Neuron (in vitro differentiated cells): ENCODE results near the gene HSPA5.
"Not testable (repeated sequence)": the region's sequence is repeated elsewhere in the genome, so short reads cannot be mapped to it uniquely, and the experiment has no call there.

Experiments
- H2AFZ ChIP-seq: one replicate; pipeline ENCODE4 v1.6.1; 2013; ENCODE audit warnings: low read depth, mild to moderate bottlenecking, inconsistent platforms, low read length, moderate library complexity
- H3K27me3 ChIP-seq: one replicate; pipeline ENCODE4 v1.6.1; 2013; ENCODE audit warnings: low read length; ENCODE audit not compliant: insufficient read depth
- H3K36me3 ChIP-seq: one replicate; pipeline ENCODE4 v1.6.1; 2013; ENCODE audit warnings: low read length; ENCODE audit not compliant: insufficient read depth
- H3K4me1 ChIP-seq: one replicate; pipeline ENCODE4 v1.6.1; 2013; ENCODE audit warnings: low read length; ENCODE audit not compliant: insufficient read depth
- H3K4me3 ChIP-seq: 2 replicates; pipeline ENCODE4 v1.5.1; 2013; ENCODE audit warnings: mild to moderate bottlenecking, low read length, moderate library complexity
- H3K9me3 ChIP-seq: one replicate; pipeline ENCODE4 v1.6.1; 2013; ENCODE audit warnings: low read length

The HSPA5 gene

GRCh38 chr9:125241000-125241862, at the start of gene HSPA5:
HSPA5 (minus strand) TSS chr9:125241343; CDS start chr9:125241126, 217 bp downstream.
- peak within 1 kb of the TSS; percentile 40 for H2AFZ ChIP-seq
- peaks cover 40% of the 10 kb centered on the region for H3K4me1 ChIP-seq
- peak within 1 kb of the TSS; percentile 64 for H3K4me3 ChIP-seq
- H3K27me3 ChIP-seq = no peaks in the 10 kb centered on the region
- H3K36me3 ChIP-seq = peaks cover 36% of the 10 kb centered on the region
- H3K9me3 ChIP-seq = no peaks in the 10 kb centered on the region

- H3K9me3 ChIP-seq, H3K4me3 ChIP-seq, H3K36me3 ChIP-seq, H2AFZ ChIP-seq, H3K27me3 ChIP-seq, H3K4me1 ChIP-seq: not testable (repeated sequence)
These were observed 45.8 kb upstream of the HSPA5 start for GRCh38 chr9:125286935-125287433.

- no peaks in the 10 kb centered on the region for H3K27me3 ChIP-seq
- H2AFZ ChIP-seq = no peak overlapping the region
- no peaks in the 10 kb centered on the region for H3K36me3 ChIP-seq
- H3K4me1 ChIP-seq = no peaks in the 10 kb centered on the region
- no peaks in the 10 kb centered on the region for H3K9me3 ChIP-seq
- H3K4me3 ChIP-seq = no peak overlapping the region
These were observed 43.7 kb upstream of the HSPA5 start for GRCh38 chr9:125284855-125285254.

GRCh38 chr9:125280945-125281344, 39.8 kb upstream of the HSPA5 start:
- Histone ChIP-seq H3K36me3 (peaks cover 2% of the 10 kb centered on the region), H2AFZ (no peak overlapping the region), H3K4me3 (no peak overlapping the region), H3K4me1 (no peaks in the 10 kb centered on the region), H3K27me3 (no peaks in the 10 kb centered on the region), H3K9me3 (no peaks in the 10 kb centered on the region)

GRCh38 chr9:125277411-125277810, 36.3 kb upstream of the HSPA5 start:
- H3K9me3 ChIP-seq = no peaks in the 10 kb centered on the region
- no peak overlapping the region for H2AFZ ChIP-seq
- no peaks in the 10 kb centered on the region for H3K4me1 ChIP-seq
- peaks cover 2% of the 10 kb centered on the region for H3K36me3 ChIP-seq
- no peaks in the 10 kb centered on the region for H3K27me3 ChIP-seq
- no peak overlapping the region for H3K4me3 ChIP-seq

- Histone ChIP-seq H3K4me3 (no peak overlapping the region), H3K27me3 (no peaks in the 10 kb centered on the region), H2AFZ (no peak overlapping the region)
These were observed 35.6 kb upstream of the HSPA5 start for GRCh38 chr9:125276771-125277170.

GRCh38 chr9:125272697-125273096, 31.6 kb upstream of the HSPA5 start:
- Histone ChIP-seq H2AFZ (no peak overlapping the region), H3K27me3 (no peaks in the 10 kb centered on the region), H3K4me1 (no peaks in the 10 kb centered on the region)

More at GRCh38 chr9:125276771-125277170, 35.6 kb upstream of the HSPA5 start:
- no peaks in the 10 kb centered on the region for H3K9me3 ChIP-seq
- peaks cover 2% of the 10 kb centered on the region for H3K36me3 ChIP-seq
- no peaks in the 10 kb centered on the region for H3K4me1 ChIP-seq

GRCh38 chr9:125271081-125271480, 29.9 kb upstream of the HSPA5 start:
- H3K4me1 ChIP-seq = no peaks in the 10 kb centered on the region
- no peak overlapping the region for H2AFZ ChIP-seq
- peaks cover 4% of the 10 kb centered on the region for H3K36me3 ChIP-seq
- no peaks in the 10 kb centered on the region for H3K9me3 ChIP-seq
- H3K4me3 ChIP-seq = no peak overlapping the region
- H3K27me3 ChIP-seq = no peaks in the 10 kb centered on the region

More at GRCh38 chr9:125272697-125273096, 31.6 kb upstream of the HSPA5 start:
- Histone ChIP-seq H3K4me3 (no peak overlapping the region), H3K36me3 (peaks cover 2% of the 10 kb centered on the region), H3K9me3 (no peaks in the 10 kb centered on the region)

GRCh38 chr9:125269014-125269397, 27.9 kb upstream of the HSPA5 start:
- H3K4me3 ChIP-seq = no peak overlapping the region
- H3K27me3 ChIP-seq = no peaks in the 10 kb centered on the region
- no peaks in the 10 kb centered on the region for H3K9me3 ChIP-seq

GRCh38 chr9:125268394-125269013, 27.4 kb upstream of the HSPA5 start:
- no peaks in the 10 kb centered on the region for H3K9me3 ChIP-seq
- H3K27me3 ChIP-seq = no peaks in the 10 kb centered on the region
- no peak overlapping the region for H3K4me3 ChIP-seq
- peaks cover 14% of the 10 kb centered on the region for H3K36me3 ChIP-seq
- H3K4me1 ChIP-seq = no peaks in the 10 kb centered on the region
- H2AFZ ChIP-seq = no peak overlapping the region

More at GRCh38 chr9:125269014-125269397, 27.9 kb upstream of the HSPA5 start:
- Histone ChIP-seq H3K36me3 (peaks cover 11% of the 10 kb centered on the region), H3K4me1 (no peaks in the 10 kb centered on the region), H2AFZ (no peak overlapping the region)

GRCh38 chr9:125264068-125264467, 22.9 kb upstream of the HSPA5 start:
- H3K36me3 ChIP-seq = peaks cover 14% of the 10 kb centered on the region
- H2AFZ ChIP-seq, H3K27me3 ChIP-seq, H3K9me3 ChIP-seq, H3K4me3 ChIP-seq: not testable (repeated sequence)
- H3K4me1 ChIP-seq = peaks cover 11% of the 10 kb centered on the region

- peaks cover 14% of the 10 kb centered on the region for H3K36me3 ChIP-seq
These were observed 21.3 kb upstream of the HSPA5 start for GRCh38 chr9:125262294-125262991.

More at GRCh38 chr9:125262294-125262991, 21.3 kb upstream of the HSPA5 start:
- Histone ChIP-seq H2AFZ (peak overlapping the region; percentile 85), H3K4me1 (peaks cover 11% of the 10 kb centered on the region), H3K27me3 (no peaks in the 10 kb centered on the region), H3K4me3 (peak overlapping the region; percentile 96), H3K9me3 (no peaks in the 10 kb centered on the region)
